SU-DHL-6 (cell line): ENCODE measurements around the gene ZNF487.
"Not testable (repeated sequence)": the region's sequence is repeated elsewhere in the genome, so short reads cannot be mapped to it uniquely, and the experiment has no call there.

ENCODE experiments used
- CTCF ChIP-seq: fragments of 200-600 bp; sonication (generic); IDR thresholded peaks from one replicate; pipeline ENCODE4 v1.5.1; 2017; ENCODE audit warnings: antibody characterized with exemption, mild to moderate bottlenecking, low read length, moderate library complexity; ENCODE audit not compliant: insufficient read depth, poor library complexity, severe bottlenecking
- EZH2phosphoT487 ChIP-seq: fragments of 200-600 bp; sonication (generic), shearing (Covaris generic); conservative IDR thresholded peaks from 2 replicates; pipeline ENCODE4 v1.6.1; 2018; ENCODE audit warnings: mild to moderate bottlenecking, antibody characterized with exemption, low read length, moderate library complexity, mixed read lengths

- not testable (repeated sequence) for TF ChIP-seq CTCF, EZH2phosphoT487
Observed at GRCh38 chr10:43465086-43465735, 28.3 kb downstream of the ZNF487 start.
